ENCODE data around the gene SPATA20. TPM values are rescaled to one million over a fixed set of nuclear protein-coding genes. Genes with fewer than 3 reads are reported as not detected.

Gene SPATA20
- total and polyA plus RNA-seq, 4 donors = 15.6 to 42.4 (median 19.6) TPM

DNA sequence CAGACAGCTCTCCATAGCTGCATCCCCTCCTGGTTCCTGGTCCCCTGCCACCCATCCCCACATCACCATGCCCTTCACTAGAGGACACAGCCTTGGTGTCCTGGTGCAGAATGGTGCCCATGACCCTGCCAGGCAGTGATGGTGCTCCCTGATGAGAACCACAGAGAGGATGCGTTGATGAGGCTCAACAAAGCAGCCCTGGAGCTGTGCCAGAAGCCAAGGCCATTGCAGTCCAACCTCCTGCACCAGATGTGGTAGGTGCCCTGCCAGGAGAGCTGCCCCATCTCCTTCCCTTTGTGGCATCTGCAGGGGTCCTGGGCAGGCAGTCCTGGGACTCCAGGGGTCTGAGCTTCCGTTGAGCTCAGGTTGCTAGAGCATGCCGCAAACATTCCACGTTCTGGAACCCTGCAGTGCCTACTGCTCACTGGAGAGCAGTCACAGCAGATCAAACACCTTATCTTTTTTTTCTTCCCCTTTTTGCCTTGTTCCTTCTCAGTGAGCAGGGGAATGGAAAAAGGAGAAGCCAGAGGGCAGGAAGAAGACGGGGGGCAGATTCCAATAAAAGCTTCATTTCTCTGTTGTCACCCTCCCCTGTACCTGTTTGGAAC is 19.7 kb upstream of the SPATA20 start:
- Histone ChIP-seq H3K36me3 (ENCODE audit: control insufficient read depth in 4 of 4, insufficient read depth in 3 of 4, low read depth in 1 of 4, low read length in 3 of 4) (no peaks in the 10 kb centered on the region), H3K9ac (ENCODE audit: low read depth in 1 of 2, low read length in 2 of 2) (no peak overlapping the region), H3K27me3 (ENCODE audit: control insufficient read depth in 4 of 4, insufficient read depth in 4 of 4, low read length in 3 of 4) (peaks cover 0 to 12% (median 4%) of the 10 kb centered on the region in 4 donors), H3K4me1 (ENCODE audit: control insufficient read depth in 4 of 4, insufficient read depth in 4 of 4, low read length in 3 of 4) (no peaks in the 10 kb centered on the region), H3K27ac (ENCODE audit: low read depth in 1 of 2, low read length in 2 of 2) (no peak overlapping the region), H3K4me3 (ENCODE audit: low read depth in 1 of 3, low read length in 3 of 3) (no peak overlapping the region), H3K9me3 (ENCODE audit: control insufficient read depth in 4 of 4, low read length in 3 of 4) (no peaks in the 10 kb centered on the region)
- no peak for TF ChIP-seq NR2F2 (IDR thresholded peaks at IDR 0.05)
- no peak for TF ChIP-seq YY1 (IDR thresholded peaks at IDR 0.05)
- TF ChIP-seq TAF1 (conservative IDR thresholded peaks at IDR 0.05) = no peak
- TF ChIP-seq, protein P1, sequence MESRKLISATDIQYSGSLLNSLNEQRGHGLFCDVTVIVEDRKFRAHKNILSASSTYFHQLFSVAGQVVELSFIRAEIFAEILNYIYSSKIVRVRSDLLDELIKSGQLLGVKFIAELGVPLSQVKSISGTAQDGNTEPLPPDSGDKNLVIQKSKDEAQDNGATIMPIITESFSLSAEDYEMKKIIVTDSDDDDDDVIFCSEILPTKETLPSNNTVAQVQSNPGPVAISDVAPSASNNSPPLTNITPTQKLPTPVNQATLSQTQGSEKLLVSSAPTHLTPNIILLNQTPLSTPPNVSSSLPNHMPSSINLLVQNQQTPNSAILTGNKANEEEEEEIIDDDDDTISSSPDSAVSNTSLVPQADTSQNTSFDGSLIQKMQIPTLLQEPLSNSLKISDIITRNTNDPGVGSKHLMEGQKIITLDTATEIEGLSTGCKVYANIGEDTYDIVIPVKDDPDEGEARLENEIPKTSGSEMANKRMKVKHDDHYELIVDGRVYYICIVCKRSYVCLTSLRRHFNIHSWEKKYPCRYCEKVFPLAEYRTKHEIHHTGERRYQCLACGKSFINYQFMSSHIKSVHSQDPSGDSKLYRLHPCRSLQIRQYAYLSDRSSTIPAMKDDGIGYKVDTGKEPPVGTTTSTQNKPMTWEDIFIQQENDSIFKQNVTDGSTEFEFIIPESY (IDR thresholded peaks at IDR 0.05) = no peak
- no peak for TF ChIP-seq SP1 (IDR thresholded peaks at IDR 0.05)
- TF ChIP-seq, protein P2, sequence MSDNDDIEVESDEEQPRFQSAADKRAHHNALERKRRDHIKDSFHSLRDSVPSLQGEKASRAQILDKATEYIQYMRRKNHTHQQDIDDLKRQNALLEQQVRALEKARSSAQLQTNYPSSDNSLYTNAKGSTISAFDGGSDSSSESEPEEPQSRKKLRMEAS (IDR thresholded peaks at IDR 0.05) = no peak
- TF ChIP-seq HNF4A (conservative IDR thresholded peaks at IDR 0.05) = no peak
- TF ChIP-seq, protein P3, sequence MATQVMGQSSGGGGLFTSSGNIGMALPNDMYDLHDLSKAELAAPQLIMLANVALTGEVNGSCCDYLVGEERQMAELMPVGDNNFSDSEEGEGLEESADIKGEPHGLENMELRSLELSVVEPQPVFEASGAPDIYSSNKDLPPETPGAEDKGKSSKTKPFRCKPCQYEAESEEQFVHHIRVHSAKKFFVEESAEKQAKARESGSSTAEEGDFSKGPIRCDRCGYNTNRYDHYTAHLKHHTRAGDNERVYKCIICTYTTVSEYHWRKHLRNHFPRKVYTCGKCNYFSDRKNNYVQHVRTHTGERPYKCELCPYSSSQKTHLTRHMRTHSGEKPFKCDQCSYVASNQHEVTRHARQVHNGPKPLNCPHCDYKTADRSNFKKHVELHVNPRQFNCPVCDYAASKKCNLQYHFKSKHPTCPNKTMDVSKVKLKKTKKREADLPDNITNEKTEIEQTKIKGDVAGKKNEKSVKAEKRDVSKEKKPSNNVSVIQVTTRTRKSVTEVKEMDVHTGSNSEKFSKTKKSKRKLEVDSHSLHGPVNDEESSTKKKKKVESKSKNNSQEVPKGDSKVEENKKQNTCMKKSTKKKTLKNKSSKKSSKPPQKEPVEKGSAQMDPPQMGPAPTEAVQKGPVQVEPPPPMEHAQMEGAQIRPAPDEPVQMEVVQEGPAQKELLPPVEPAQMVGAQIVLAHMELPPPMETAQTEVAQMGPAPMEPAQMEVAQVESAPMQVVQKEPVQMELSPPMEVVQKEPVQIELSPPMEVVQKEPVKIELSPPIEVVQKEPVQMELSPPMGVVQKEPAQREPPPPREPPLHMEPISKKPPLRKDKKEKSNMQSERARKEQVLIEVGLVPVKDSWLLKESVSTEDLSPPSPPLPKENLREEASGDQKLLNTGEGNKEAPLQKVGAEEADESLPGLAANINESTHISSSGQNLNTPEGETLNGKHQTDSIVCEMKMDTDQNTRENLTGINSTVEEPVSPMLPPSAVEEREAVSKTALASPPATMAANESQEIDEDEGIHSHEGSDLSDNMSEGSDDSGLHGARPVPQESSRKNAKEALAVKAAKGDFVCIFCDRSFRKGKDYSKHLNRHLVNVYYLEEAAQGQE (IDR thresholded peaks at IDR 0.05) = no peak
- TF ChIP-seq, protein P4, sequence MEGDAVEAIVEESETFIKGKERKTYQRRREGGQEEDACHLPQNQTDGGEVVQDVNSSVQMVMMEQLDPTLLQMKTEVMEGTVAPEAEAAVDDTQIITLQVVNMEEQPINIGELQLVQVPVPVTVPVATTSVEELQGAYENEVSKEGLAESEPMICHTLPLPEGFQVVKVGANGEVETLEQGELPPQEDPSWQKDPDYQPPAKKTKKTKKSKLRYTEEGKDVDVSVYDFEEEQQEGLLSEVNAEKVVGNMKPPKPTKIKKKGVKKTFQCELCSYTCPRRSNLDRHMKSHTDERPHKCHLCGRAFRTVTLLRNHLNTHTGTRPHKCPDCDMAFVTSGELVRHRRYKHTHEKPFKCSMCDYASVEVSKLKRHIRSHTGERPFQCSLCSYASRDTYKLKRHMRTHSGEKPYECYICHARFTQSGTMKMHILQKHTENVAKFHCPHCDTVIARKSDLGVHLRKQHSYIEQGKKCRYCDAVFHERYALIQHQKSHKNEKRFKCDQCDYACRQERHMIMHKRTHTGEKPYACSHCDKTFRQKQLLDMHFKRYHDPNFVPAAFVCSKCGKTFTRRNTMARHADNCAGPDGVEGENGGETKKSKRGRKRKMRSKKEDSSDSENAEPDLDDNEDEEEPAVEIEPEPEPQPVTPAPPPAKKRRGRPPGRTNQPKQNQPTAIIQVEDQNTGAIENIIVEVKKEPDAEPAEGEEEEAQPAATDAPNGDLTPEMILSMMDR (IDR thresholded peaks at IDR 0.05; ENCODE audit: low read depth, low read length, missing input control) = no peak
- TF ChIP-seq RXRA (IDR thresholded peaks at IDR 0.05) = no peak
- no peak for TF ChIP-seq EGR1 (IDR thresholded peaks at IDR 0.05; ENCODE audit: low read depth in 2 of 2)
- no peak for TF ChIP-seq HNF4G (IDR thresholded peaks at IDR 0.05)
- TF ChIP-seq, protein P5, sequence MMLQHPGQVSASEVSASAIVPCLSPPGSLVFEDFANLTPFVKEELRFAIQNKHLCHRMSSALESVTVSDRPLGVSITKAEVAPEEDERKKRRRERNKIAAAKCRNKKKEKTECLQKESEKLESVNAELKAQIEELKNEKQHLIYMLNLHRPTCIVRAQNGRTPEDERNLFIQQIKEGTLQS (IDR thresholded peaks at IDR 0.05) = no peak
- no peak for TF ChIP-seq FOXA1 (IDR thresholded peaks at IDR 0.05)
- 70% methylated on average over 5 of the region's 5 CpGs for WGBS
- no peak for DNase-seq (ENCODE audit: low spot score)

DNA sequence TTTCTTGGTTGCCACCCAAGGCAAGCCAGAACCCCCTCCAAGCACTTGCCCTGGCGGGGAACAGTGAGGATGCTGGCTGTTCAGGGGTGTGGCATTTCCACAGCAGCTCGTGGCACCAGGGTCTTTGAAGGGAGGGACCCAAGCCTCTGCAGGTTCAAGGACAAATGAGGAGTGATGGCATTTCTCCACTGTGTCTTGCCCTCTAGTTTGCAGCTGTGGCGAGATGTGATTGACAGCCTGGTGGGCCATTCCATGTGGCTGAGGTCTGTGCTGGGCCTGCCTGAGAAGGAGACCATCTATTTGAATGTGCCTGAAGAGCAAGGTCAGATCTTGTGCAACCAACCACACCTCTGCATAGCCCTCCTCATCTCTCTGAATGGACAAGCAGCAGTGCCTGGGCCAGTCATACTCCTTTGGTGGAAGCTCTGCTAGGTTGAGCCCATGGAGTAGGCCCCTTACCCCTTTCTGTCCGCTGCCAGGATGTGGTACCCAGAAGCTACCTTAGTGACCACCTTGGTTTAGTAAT is 19.0 kb upstream of the SPATA20 start:
- Histone ChIP-seq H3K27ac (ENCODE audit: low read depth in 1 of 2, low read length in 2 of 2) (no peak overlapping the region), H3K4me1 (ENCODE audit: control insufficient read depth in 4 of 4, insufficient read depth in 4 of 4, low read length in 3 of 4) (peaks cover 0 to 1% (median under 1%) of the 10 kb centered on the region in 4 donors), H3K36me3 (ENCODE audit: control insufficient read depth in 4 of 4, insufficient read depth in 3 of 4, low read depth in 1 of 4, low read length in 3 of 4) (no peaks in the 10 kb centered on the region), H3K9ac (ENCODE audit: low read depth in 1 of 2, low read length in 2 of 2) (no peak overlapping the region), H3K27me3 (ENCODE audit: control insufficient read depth in 4 of 4, insufficient read depth in 4 of 4, low read length in 3 of 4) (peaks cover 0 to 13% (median 4%) of the 10 kb centered on the region in 4 donors), H3K4me3 (ENCODE audit: low read depth in 1 of 3, low read length in 3 of 3) (no peak overlapping the region), H3K9me3 (ENCODE audit: control insufficient read depth in 4 of 4, low read length in 3 of 4) (no peaks in the 10 kb centered on the region)
- 66% methylated on average over 4 of the region's 4 CpGs for WGBS
- DNase-seq (ENCODE audit: low spot score) = no peak
- TF ChIP-seq NR2F2 (IDR thresholded peaks at IDR 0.05) (no peak), HNF4G (IDR thresholded peaks at IDR 0.05) (no peak), FOXA2 (IDR thresholded peaks at IDR 0.05) (no peak), EGR1 (IDR thresholded peaks at IDR 0.05; ENCODE audit: low read depth in 2 of 2) (no peak), GABPA (IDR thresholded peaks at IDR 0.05 in 1 of 2, conservative IDR thresholded peaks at IDR 0.05 in 1 of 2) (no peak), HNF4A (conservative IDR thresholded peaks at IDR 0.05) (no peak), FOXA1 (IDR thresholded peaks at IDR 0.05) (no peak), SP1 (IDR thresholded peaks at IDR 0.05) (no peak), RXRA (IDR thresholded peaks at IDR 0.05) (no peak), JUND (IDR thresholded peaks at IDR 0.05) (no peak)
- TF ChIP-seq, protein P1 (IDR thresholded peaks at IDR 0.05) = no peak
- TF ChIP-seq, protein P5 (IDR thresholded peaks at IDR 0.05) = no peak
